ENCODE results near the gene CFAP221. TPM values are rescaled to one million over a fixed set of nuclear protein-coding genes. Genes with fewer than 3 reads are reported as not detected.

The CFAP221 gene
- polyA plus RNA-seq, 2 donors: 0.08 TPM; not detected in 1

DNA sequence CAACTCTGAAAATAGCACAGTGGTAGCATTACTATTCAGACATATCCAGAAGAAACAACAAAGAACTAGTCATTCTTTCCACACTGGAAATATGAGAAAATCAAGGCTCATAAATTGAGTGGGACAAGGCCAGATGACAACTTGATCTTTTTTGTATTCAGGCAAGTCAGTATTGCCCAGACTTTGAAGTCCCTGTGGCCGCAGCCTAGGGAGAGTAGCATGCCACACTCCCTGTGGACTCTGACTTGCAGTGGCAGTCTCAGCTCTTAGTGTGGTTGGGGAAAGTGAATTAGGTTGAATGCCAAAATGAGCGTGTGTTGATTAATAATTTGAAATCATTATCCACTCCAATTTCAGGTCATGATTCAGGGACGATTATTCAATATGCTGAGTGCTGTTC is 81.0 kb downstream of the CFAP221 start:
- WGBS, 2 donors: 86 to 87% methylated on average over 3 of the region's 3 CpGs
- no peaks in the 10 kb centered on the region for H3K36me3 ChIP-seq (ENCODE audit: control insufficient read depth in 2 of 2, insufficient read depth in 2 of 2, low read length in 1 of 2)
- H3K4me1 ChIP-seq (ENCODE audit: control insufficient read depth in 2 of 2, insufficient read depth in 2 of 2, low read length in 1 of 2): no peaks in the 10 kb centered on the region
- H3K9me3 ChIP-seq (ENCODE audit: control insufficient read depth in 2 of 2, insufficient read depth in 1 of 2, low read depth in 1 of 2, low read length in 1 of 2): no peaks in the 10 kb centered on the region
- no peak overlapping the region for H3K27ac ChIP-seq (ENCODE audit: low read depth in 2 of 2, low read length in 1 of 2)
- no peaks in the 10 kb centered on the region for H3K27me3 ChIP-seq (ENCODE audit: control insufficient read depth in 1 of 2, insufficient read depth in 2 of 2, low read length in 2 of 2)
- no peak overlapping the region for H3K4me3 ChIP-seq (ENCODE audit: low read depth in 1 of 2, low read length in 2 of 2)

DNA sequence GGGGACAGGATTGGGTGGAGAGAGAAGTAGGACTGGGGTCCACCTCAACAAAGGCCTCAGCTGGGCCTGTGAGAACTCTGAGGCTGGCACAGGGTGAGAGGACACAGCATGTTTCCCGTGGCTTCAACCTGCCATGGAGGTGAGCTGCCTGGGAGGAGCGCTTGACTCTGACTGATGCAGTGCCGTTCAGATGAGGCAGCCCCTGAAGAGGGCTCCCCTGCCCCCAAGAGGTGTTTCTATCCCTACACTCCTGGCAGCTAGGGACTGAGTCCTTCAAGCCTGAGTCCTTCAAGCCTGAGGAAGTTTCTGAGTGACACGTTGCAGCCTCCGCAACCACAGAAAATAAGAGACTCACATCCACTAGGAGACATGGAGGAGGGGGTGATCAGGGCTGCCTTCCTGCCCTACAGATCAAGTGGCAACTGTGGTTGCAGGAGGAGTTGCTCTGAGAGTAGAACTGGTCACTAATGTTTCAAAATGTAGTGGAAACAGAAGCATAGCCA is 85.1 kb downstream of the CFAP221 start:
- Histone ChIP-seq H3K27me3 (ENCODE audit: control insufficient read depth in 1 of 2, insufficient read depth in 2 of 2, low read length in 2 of 2) (no peaks in the 10 kb centered on the region), H3K27ac (ENCODE audit: low read depth in 2 of 2, low read length in 1 of 2) (no peak overlapping the region), H3K9me3 (ENCODE audit: control insufficient read depth in 2 of 2, insufficient read depth in 1 of 2, low read depth in 1 of 2, low read length in 1 of 2) (no peaks in the 10 kb centered on the region), H3K36me3 (ENCODE audit: control insufficient read depth in 2 of 2, insufficient read depth in 2 of 2, low read length in 1 of 2) (no peaks in the 10 kb centered on the region), H3K4me3 (ENCODE audit: low read depth in 1 of 2, low read length in 2 of 2) (no peak overlapping the region), H3K4me1 (ENCODE audit: control insufficient read depth in 2 of 2, insufficient read depth in 2 of 2, low read length in 1 of 2) (no peaks in the 10 kb centered on the region)
- WGBS, 2 donors: 81% methylated on average over 5 of the region's 5 CpGs

DNA sequence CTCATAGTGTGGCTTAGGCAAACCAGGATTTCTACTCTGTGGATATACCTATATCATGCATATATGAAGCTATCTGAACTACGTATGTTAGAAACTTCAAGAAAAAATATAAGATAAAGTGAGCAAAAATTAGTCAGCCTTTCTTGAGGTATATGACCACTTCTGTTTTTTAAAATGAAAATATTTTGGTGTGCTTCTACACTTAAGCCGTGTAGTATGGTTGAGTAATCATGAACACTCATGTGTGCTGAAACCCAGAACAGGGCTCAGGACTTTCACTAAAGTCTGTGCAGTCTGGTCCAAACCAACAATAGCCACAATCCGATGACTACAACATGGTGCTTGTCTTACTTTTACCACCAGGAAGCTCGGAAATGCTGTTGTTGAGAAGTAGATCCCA is 85.9 kb downstream of the CFAP221 start:
- H3K9me3 ChIP-seq (ENCODE audit: control insufficient read depth in 2 of 2, insufficient read depth in 1 of 2, low read depth in 1 of 2, low read length in 1 of 2): no peaks in the 10 kb centered on the region
- H3K27me3 ChIP-seq (ENCODE audit: control insufficient read depth in 1 of 2, insufficient read depth in 2 of 2, low read length in 2 of 2): no peaks in the 10 kb centered on the region
- WGBS, 2 donors: 85 to 86% methylated on average over 4 of the region's 4 CpGs
- H3K36me3 ChIP-seq (ENCODE audit: control insufficient read depth in 2 of 2, insufficient read depth in 2 of 2, low read length in 1 of 2): no peaks in the 10 kb centered on the region
- no peak overlapping the region for H3K27ac ChIP-seq (ENCODE audit: low read depth in 2 of 2, low read length in 1 of 2)
- H3K4me1 ChIP-seq (ENCODE audit: control insufficient read depth in 2 of 2, insufficient read depth in 2 of 2, low read length in 1 of 2): no peaks in the 10 kb centered on the region
- H3K4me3 ChIP-seq (ENCODE audit: low read depth in 1 of 2, low read length in 2 of 2): no peak overlapping the region

DNA sequence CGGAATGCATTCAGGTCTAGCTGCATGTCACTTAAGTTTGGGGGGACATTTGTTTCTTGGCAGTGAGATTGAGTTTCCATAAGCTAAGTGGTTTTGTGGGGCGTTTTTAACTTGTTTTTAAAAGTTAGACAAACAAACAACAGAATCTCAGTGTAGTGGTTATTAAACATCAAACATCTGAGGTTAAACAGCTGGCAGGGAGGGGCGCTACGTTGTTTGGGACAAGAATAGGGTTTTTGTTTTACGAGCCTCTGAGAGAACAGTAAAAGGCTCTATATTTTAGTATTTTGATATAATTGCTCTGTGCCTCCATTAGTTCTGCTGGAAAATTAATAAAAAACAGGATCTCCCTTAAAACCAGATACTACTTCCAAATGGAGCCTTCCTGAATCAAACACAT is 93.1 kb downstream of the CFAP221 start:
- H3K4me3 ChIP-seq (ENCODE audit: low read depth in 1 of 2, low read length in 2 of 2): no peak overlapping the region
- H3K27ac ChIP-seq (ENCODE audit: low read depth in 2 of 2, low read length in 1 of 2): no peak overlapping the region
- 55 to 57% methylated on average over 5 of the region's 5 CpGs for WGBS, 2 donors
- peaks cover 0 to 2% of the 10 kb centered on the region in 2 donors for H3K4me1 ChIP-seq (ENCODE audit: control insufficient read depth in 2 of 2, insufficient read depth in 2 of 2, low read length in 1 of 2)
- no peaks in the 10 kb centered on the region for H3K36me3 ChIP-seq (ENCODE audit: control insufficient read depth in 2 of 2, insufficient read depth in 2 of 2, low read length in 1 of 2)
- no peaks in the 10 kb centered on the region for H3K9me3 ChIP-seq (ENCODE audit: control insufficient read depth in 2 of 2, insufficient read depth in 1 of 2, low read depth in 1 of 2, low read length in 1 of 2)
- no peaks in the 10 kb centered on the region for H3K27me3 ChIP-seq (ENCODE audit: control insufficient read depth in 1 of 2, insufficient read depth in 2 of 2, low read length in 2 of 2)

DNA sequence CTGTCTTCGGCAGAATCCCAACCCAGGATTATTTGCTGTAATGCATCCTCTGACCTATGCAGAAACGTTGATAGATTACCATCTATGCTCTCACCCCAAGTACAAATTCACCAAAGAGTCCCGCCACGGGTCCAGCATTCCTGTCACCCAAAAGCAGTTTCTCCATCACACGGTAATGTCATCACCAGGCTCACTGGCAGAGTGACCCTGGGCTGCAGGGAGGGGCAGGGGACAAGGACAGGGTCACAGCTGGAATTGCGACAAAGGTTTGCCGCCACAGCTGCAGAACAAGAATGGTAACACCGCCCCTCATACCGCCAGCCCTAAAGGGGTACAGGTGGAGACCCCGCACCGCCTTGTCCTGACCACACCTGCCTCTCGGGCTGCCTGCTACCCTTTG is 94.0 kb downstream of the CFAP221 start:
- Histone ChIP-seq H3K36me3 (ENCODE audit: control insufficient read depth in 2 of 2, insufficient read depth in 2 of 2, low read length in 1 of 2) (no peaks in the 10 kb centered on the region), H3K9me3 (ENCODE audit: control insufficient read depth in 2 of 2, insufficient read depth in 1 of 2, low read depth in 1 of 2, low read length in 1 of 2) (no peaks in the 10 kb centered on the region), H3K27me3 (ENCODE audit: control insufficient read depth in 1 of 2, insufficient read depth in 2 of 2, low read length in 2 of 2) (no peaks in the 10 kb centered on the region), H3K4me3 (ENCODE audit: low read depth in 1 of 2, low read length in 2 of 2) (no peak overlapping the region), H3K4me1 (ENCODE audit: control insufficient read depth in 2 of 2, insufficient read depth in 2 of 2, low read length in 1 of 2) (peaks cover 0 to 2% of the 10 kb centered on the region in 2 donors), H3K27ac (ENCODE audit: low read depth in 2 of 2, low read length in 1 of 2) (no peak overlapping the region)
- 56 to 58% methylated on average over 12 of the region's 12 CpGs for WGBS, 2 donors

DNA sequence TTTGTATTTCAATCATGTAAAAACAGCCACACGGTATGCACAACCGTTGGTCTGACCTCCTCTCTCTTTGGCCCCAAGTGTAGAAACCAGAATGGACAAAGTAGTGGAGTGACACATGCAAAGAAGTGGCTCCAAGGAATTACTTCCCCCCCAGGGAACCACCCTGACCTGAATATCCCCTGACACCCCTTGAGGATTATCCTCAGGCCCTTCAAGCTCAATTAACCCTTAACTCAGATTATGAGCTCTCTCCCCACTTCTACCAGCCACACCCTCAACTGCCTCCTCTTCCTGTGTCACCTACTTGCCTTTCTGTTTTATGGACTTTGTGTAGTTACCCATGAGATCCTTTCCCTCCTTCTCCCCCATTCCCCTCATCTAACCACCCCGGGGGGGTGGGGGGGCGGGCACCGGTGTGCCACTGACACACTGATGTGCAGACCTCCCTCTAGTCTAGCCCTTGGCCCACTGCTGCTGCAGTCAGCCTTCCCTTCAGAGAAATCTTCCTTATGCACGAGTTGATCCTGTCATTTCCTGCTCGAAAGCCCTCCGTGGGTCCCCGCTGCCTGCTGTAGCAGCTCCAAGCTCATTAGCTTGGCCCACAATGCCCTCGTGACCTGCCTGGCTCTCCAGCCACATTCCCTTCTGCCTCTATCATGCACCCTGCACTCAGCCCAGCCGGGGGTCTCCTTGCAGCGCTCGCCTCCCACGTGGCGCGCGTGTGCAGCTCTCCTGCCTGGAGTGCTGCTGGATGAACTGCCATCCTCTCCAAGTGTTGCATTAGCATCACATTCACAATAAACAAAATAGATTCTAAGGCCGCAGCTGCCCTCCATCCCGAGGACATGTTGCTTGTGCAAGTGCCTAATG is 94.7 kb downstream of the CFAP221 start:
- H3K27me3 ChIP-seq (ENCODE audit: control insufficient read depth in 1 of 2, insufficient read depth in 2 of 2, low read length in 2 of 2): no peaks in the 10 kb centered on the region
- H3K27ac ChIP-seq (ENCODE audit: low read depth in 2 of 2, low read length in 1 of 2): no peak overlapping the region
- H3K4me1 ChIP-seq (ENCODE audit: control insufficient read depth in 2 of 2, insufficient read depth in 2 of 2, low read length in 1 of 2): peaks cover 0 to 2% of the 10 kb centered on the region in 2 donors
- H3K9me3 ChIP-seq (ENCODE audit: control insufficient read depth in 2 of 2, insufficient read depth in 1 of 2, low read depth in 1 of 2, low read length in 1 of 2): no peaks in the 10 kb centered on the region
- no peaks in the 10 kb centered on the region for H3K36me3 ChIP-seq (ENCODE audit: control insufficient read depth in 2 of 2, insufficient read depth in 2 of 2, low read length in 1 of 2)
- H3K4me3 ChIP-seq (ENCODE audit: low read depth in 1 of 2, low read length in 2 of 2): no peak overlapping the region
- 53 to 54% methylated on average over 19 of the region's 19 CpGs for WGBS, 2 donors

DNA sequence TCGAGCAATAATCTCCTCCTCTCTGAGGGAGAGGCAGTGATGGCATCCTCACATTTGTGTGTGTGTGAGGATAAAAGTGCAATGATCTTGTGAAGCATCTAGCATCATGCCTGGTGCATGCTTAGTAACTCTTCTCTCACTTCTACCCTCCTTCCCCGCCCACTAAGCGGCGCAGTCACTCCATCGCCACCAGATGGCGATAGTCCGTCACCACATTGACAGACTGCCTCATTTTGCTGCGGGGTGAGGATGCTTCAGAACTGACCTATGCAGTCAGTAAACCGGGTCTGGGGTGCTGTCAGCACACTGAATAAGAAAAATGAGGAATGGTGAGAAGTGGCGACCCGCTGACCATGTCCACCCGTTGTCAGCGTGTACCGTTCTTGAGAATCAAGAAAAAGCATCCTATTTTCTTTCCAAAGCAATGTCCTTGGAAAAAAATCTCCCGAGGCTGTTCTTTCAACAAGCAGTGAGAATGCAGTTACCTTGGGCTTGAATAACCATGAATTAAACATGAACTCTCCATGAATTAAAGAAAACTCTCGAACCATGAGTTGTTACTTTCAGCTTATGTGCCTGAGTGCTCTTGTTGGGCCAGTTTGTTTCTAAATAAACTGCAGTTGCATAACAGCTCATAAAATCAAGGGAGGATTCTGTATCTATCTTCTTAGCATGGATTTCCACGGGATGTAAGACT is 97.5 kb downstream of the CFAP221 start:
- 6 to 7% methylated on average over 17 of the region's 17 CpGs for WGBS, 2 donors
- no peak overlapping the region for H3K4me3 ChIP-seq (ENCODE audit: low read depth in 1 of 2, low read length in 2 of 2)
- no peaks in the 10 kb centered on the region for H3K36me3 ChIP-seq (ENCODE audit: control insufficient read depth in 2 of 2, insufficient read depth in 2 of 2, low read length in 1 of 2)
- H3K27ac ChIP-seq (ENCODE audit: low read depth in 2 of 2, low read length in 1 of 2): no peak overlapping the region
- no peaks in the 10 kb centered on the region for H3K27me3 ChIP-seq (ENCODE audit: control insufficient read depth in 1 of 2, insufficient read depth in 2 of 2, low read length in 2 of 2)
- peaks cover 0 to 2% of the 10 kb centered on the region in 2 donors for H3K4me1 ChIP-seq (ENCODE audit: control insufficient read depth in 2 of 2, insufficient read depth in 2 of 2, low read length in 1 of 2)
- H3K9me3 ChIP-seq (ENCODE audit: control insufficient read depth in 2 of 2, insufficient read depth in 1 of 2, low read depth in 1 of 2, low read length in 1 of 2): no peaks in the 10 kb centered on the region

DNA sequence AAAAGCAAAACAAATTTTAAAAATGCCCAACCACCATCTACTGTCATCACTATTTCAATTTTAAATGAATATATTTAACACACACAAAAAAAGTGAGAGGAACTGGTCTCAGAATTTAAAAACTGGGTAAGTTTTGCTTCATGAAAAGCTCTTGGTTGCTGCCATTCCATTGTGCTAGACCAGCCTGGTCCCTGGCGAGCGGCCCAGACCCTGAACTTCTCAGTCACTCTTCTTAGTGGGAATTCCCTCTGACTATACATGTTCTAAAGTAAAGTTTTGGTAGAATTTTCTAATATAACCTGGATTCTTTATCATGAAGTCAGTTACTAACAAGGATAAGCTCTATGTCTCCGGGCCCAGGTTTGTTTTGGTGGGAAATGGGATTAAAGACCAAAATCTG is 99.9 kb downstream of the CFAP221 start:
- WGBS, 2 donors: 86 to 87% methylated on average over 3 of the region's 3 CpGs
- H3K4me1 ChIP-seq (ENCODE audit: control insufficient read depth in 2 of 2, insufficient read depth in 2 of 2, low read length in 1 of 2): peaks cover 0 to under 1% of the 10 kb centered on the region in 2 donors

DNA sequence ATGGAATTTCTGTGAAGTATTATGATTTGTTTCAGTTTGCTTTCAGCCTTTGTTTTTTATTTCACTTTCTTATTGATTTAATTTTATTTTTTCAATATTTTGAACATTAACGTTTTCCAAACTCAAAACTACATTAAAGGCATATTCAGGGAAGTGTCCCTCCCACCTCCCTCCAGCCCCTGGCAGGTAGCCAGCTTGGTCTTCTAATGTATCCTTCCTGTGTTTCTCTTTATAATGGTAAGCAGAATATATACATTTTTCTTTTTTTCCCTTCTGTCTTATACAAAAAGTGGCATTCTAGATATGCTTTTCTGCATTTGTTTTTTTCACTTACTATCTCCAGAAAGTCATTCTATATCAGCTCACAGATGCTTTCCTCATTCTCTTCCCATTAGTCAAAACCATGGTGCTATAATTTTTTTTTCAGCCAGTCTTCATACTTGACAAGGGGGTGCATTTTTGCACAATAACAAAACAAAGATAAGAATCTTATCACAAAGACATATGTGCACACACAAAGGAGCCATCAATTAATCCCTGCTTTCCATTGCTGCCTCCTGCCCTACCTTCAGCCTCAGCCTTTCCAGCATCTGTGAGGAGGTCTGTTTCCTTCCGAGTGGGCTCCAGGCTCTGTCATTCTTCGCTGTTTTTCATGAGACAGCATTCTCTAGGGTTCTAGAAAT is 101.1 kb downstream of the CFAP221 start:
- H3K36me3 ChIP-seq (ENCODE audit: control insufficient read depth in 2 of 2, insufficient read depth in 2 of 2, low read length in 1 of 2): no peaks in the 10 kb centered on the region
- H3K27ac ChIP-seq (ENCODE audit: low read depth in 2 of 2, low read length in 1 of 2): no peak overlapping the region
- no peaks in the 10 kb centered on the region for H3K27me3 ChIP-seq (ENCODE audit: control insufficient read depth in 1 of 2, insufficient read depth in 2 of 2, low read length in 2 of 2)
- peaks cover 0 to 4% of the 10 kb centered on the region in 2 donors for H3K9me3 ChIP-seq (ENCODE audit: control insufficient read depth in 2 of 2, insufficient read depth in 1 of 2, low read depth in 1 of 2, low read length in 1 of 2)
- no peak overlapping the region for H3K4me3 ChIP-seq (ENCODE audit: low read depth in 1 of 2, low read length in 2 of 2)
- H3K4me1 ChIP-seq (ENCODE audit: control insufficient read depth in 2 of 2, insufficient read depth in 2 of 2, low read length in 1 of 2): no peaks in the 10 kb centered on the region
- 60 to 62% methylated on average over 3 of the region's 3 CpGs for WGBS, 2 donors

More for the DNA sequence above, 99.9 kb downstream of the CFAP221 start:
- no peaks in the 10 kb centered on the region for H3K27me3 ChIP-seq (ENCODE audit: control insufficient read depth in 1 of 2, insufficient read depth in 2 of 2, low read length in 2 of 2)
- no peaks in the 10 kb centered on the region for H3K36me3 ChIP-seq (ENCODE audit: control insufficient read depth in 2 of 2, insufficient read depth in 2 of 2, low read length in 1 of 2)
- H3K9me3 ChIP-seq (ENCODE audit: control insufficient read depth in 2 of 2, insufficient read depth in 1 of 2, low read depth in 1 of 2, low read length in 1 of 2): no peaks in the 10 kb centered on the region
- no peak overlapping the region for H3K4me3 ChIP-seq (ENCODE audit: low read depth in 1 of 2, low read length in 2 of 2)
- no peak overlapping the region for H3K27ac ChIP-seq (ENCODE audit: low read depth in 2 of 2, low read length in 1 of 2)
